Measurements from ENCODE around the gene KAZN. TPM values are rescaled to one million over a fixed set of nuclear protein-coding genes. Genes with fewer than 3 reads are reported as not detected.

KAZN gene
- total RNA-seq, 1 donor from 2014 or later: 3.7 TPM

- DNase-seq (no peak), ATAC-seq (ENCODE audit: poor library complexity) (no peak)
- intact Hi-C loops (cut with DNase I): no loop called here
Measured at GRCh38 chr1:15095496-15095875, 497.0 kb downstream of the KAZN start.

GRCh38 chr1:15096293-15096692 lies 497.8 kb downstream of the KAZN start:
- intact Hi-C loops (cut with DNase I): no loop called here
- DNase-seq (no peak), ATAC-seq (ENCODE audit: poor library complexity) (no peak)

- DNase-seq: no peak
- ATAC-seq (ENCODE audit: poor library complexity): no peak
- intact Hi-C loops (cut with DNase I): no loop called here
Measured at GRCh38 chr1:15098176-15099125, 500.0 kb downstream of the KAZN start.

GRCh38 chr1:15099441-15100120 lies 501.1 kb downstream of the KAZN start:
- ATAC-seq (ENCODE audit: poor library complexity) (no peak), DNase-seq (no peak)
- intact Hi-C loops (cut with DNase I): no loop called here

- peak; percentile 76 for ATAC-seq (ENCODE audit: poor library complexity)
- DNase-seq: no peak
- intact Hi-C loops (cut with DNase I): no loop called here
Measured at GRCh38 chr1:15100121-15100879, 501.8 kb downstream of the KAZN start.

GRCh38 chr1:15100880-15101760 lies 502.6 kb downstream of the KAZN start:
- no peak for ATAC-seq (ENCODE audit: poor library complexity)
- intact Hi-C loops (cut with DNase I): no loop called here
- no peak for DNase-seq

GRCh38 chr1:15101801-15102200 lies 503.3 kb downstream of the KAZN start:
- intact Hi-C loops (cut with DNase I): no loop called here
- no peak for ATAC-seq (ENCODE audit: poor library complexity)
- no peak for DNase-seq

- intact Hi-C loops (cut with DNase I): no loop called here
- DNase-seq (no peak), ATAC-seq (ENCODE audit: poor library complexity) (no peak)
Measured at GRCh38 chr1:15102646-15103045, 504.2 kb downstream of the KAZN start.

- no peak for ATAC-seq (ENCODE audit: poor library complexity)
- DNase-seq: no peak
- intact Hi-C loops (cut with DNase I): no loop called here
Measured at GRCh38 chr1:15103211-15103610, 504.7 kb downstream of the KAZN start.

GRCh38 chr1:15103906-15104305 lies 505.4 kb downstream of the KAZN start:
- ATAC-seq (ENCODE audit: poor library complexity): no peak
- no peak for DNase-seq
- intact Hi-C loops (cut with DNase I): no loop called here

- ATAC-seq (ENCODE audit: poor library complexity) (no peak), DNase-seq (no peak)
- intact Hi-C loops (cut with DNase I): no loop called here
Measured at GRCh38 chr1:15104768-15105167, 506.3 kb downstream of the KAZN start.

- ATAC-seq (ENCODE audit: poor library complexity) (no peak), DNase-seq (no peak)
- intact Hi-C loops (cut with DNase I): no loop called here
Measured at GRCh38 chr1:15106608-15107007, 508.1 kb downstream of the KAZN start.

- intact Hi-C loops (cut with DNase I): no loop called here
- DNase-seq: no peak
Measured at GRCh38 chr1:15107058-15107687, 508.7 kb downstream of the KAZN start.

GRCh38 chr1:15107911-15108310 lies 509.4 kb downstream of the KAZN start:
- intact Hi-C loops (cut with DNase I): no loop called here

More at GRCh38 chr1:15107058-15107687, 508.7 kb downstream of the KAZN start:
- ATAC-seq (ENCODE audit: poor library complexity): no peak

GRCh38 chr1:15110128-15110866 lies 511.8 kb downstream of the KAZN start:
- ATAC-seq (ENCODE audit: poor library complexity): no peak
- intact Hi-C loops (cut with DNase I): no loop called here
- no peak for DNase-seq

More at GRCh38 chr1:15107911-15108310, 509.4 kb downstream of the KAZN start:
- ATAC-seq (ENCODE audit: poor library complexity) (no peak), DNase-seq (no peak)

- ATAC-seq (ENCODE audit: poor library complexity) (no peak), DNase-seq (no peak)
- intact Hi-C loops (cut with DNase I): no loop called here
Measured at GRCh38 chr1:15110867-15111230, 512.4 kb downstream of the KAZN start.

GRCh38 chr1:15113146-15113545 lies 514.7 kb downstream of the KAZN start:
- ATAC-seq (ENCODE audit: poor library complexity): no peak
- DNase-seq: no peak
- intact Hi-C loops (cut with DNase I): no loop called here
